Activated naive CD8-positive, alpha-beta T cell treated with anti-CD3 and anti-CD28 coated beads for 36 hours (primary cell): ENCODE measurements around the gene ADAM17. TPM values are rescaled to one million over a fixed set of nuclear protein-coding genes. Genes with fewer than 3 reads are reported as not detected.

ENCODE experiments used
- DNase-seq: peaks from one replicate; pipeline ENCODE4 v3.0.0; 2021
- H3K27ac Mint-ChIP-seq: one replicate; pipeline ENCODE4 v1.8.0; 2022; ENCODE audit warnings: mild to moderate bottlenecking, moderate library complexity, mixed read lengths
- H3K27me3 Mint-ChIP-seq: one replicate; pipeline ENCODE4 v1.8.0; 2022; ENCODE audit warnings: mild to moderate bottlenecking, mixed read lengths
- H3K36me3 Mint-ChIP-seq: one replicate; pipeline ENCODE4 v1.8.0; 2021; ENCODE audit warnings: mild to moderate bottlenecking, mixed read lengths
- H3K4me1 Mint-ChIP-seq: one replicate; pipeline ENCODE4 v1.8.0; 2021; ENCODE audit warnings: mixed read lengths
- H3K4me3 Mint-ChIP-seq: one replicate; pipeline ENCODE4 v1.8.0; 2022; ENCODE audit warnings: mild to moderate bottlenecking, moderate library complexity, mixed read lengths
- H3K9me3 Mint-ChIP-seq: one replicate; pipeline ENCODE4 v1.8.0; 2022; ENCODE audit warnings: mixed read lengths
- total RNA-seq, 2 experiments: library from RNA; stranded (reverse); gene quantifications; one replicate each; pipeline ENCODE4 v1.2.3, GENCODE V29; 2021

Gene ADAM17
- total RNA-seq, 2 experiments from 2014 or later: 13.4 to 14.5 TPM

DNA sequence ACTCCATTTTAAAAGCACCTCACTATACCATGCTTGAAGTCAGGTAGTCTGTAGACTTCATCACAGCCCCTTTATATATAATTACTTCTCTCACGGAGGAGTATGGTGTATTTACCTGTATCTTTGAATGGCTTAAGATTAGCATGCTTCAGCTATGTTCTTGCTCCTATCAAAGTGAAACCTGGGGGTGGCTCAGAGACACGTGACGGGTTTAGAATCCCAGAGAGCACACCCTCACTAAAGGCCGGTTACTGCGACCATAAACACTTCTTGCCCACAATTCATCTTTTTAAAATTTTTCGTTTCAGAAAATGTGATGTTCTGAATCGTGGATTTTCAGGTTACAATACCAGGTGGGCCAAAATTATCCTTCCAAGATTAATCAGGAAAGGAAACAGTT, 77.7 kb downstream of the ADAM17 start:
- no peaks in the 10 kb centered on the region for H3K27me3 Mint-ChIP-seq
- DNase-seq: no peak
- H3K9me3 Mint-ChIP-seq: no peaks in the 10 kb centered on the region
- peaks cover 38% of the 10 kb centered on the region for H3K36me3 Mint-ChIP-seq
- H3K27ac Mint-ChIP-seq: peak overlapping the region; percentile 3
- H3K4me3 Mint-ChIP-seq: no peak overlapping the region
- H3K4me1 Mint-ChIP-seq: peaks cover 46% of the 10 kb centered on the region

GRCh38 chr2:9474361-9475057, 81.1 kb downstream of the ADAM17 start, which contains the start of gene IAH1:
IAH1 (plus strand) TSS chr2:9474551; CDS start chr2:9474567, 16 bp downstream.
- peaks cover 49% of the 10 kb centered on the region for H3K36me3 Mint-ChIP-seq
- peaks cover 42% of the 10 kb centered on the region for H3K4me1 Mint-ChIP-seq
- H3K27me3 Mint-ChIP-seq: no peaks in the 10 kb centered on the region
- H3K9me3 Mint-ChIP-seq: no peaks in the 10 kb centered on the region
- peak within 1 kb of the TSS; percentile 85 for H3K27ac Mint-ChIP-seq
- peak within 1 kb of the TSS; percentile 80 for H3K4me3 Mint-ChIP-seq
- DNase-seq: peak; percentile 68

- Mint-ChIP-seq H3K27me3 (no peaks in the 10 kb centered on the region), H3K36me3 (peaks cover 48% of the 10 kb centered on the region), H3K4me3 (peak overlapping the region; percentile 77)
These were observed 81.7 kb downstream of the ADAM17 start for GRCh38 chr2:9473985-9474360.

GRCh38 chr2:9473308-9473984, 82.2 kb downstream of the ADAM17 start:
- H3K27me3 Mint-ChIP-seq: no peaks in the 10 kb centered on the region
- peaks cover 35% of the 10 kb centered on the region for H3K4me1 Mint-ChIP-seq
- H3K27ac Mint-ChIP-seq: peak overlapping the region; percentile 85
- DNase-seq: peak; percentile 36
- peaks cover 46% of the 10 kb centered on the region for H3K36me3 Mint-ChIP-seq
- no peaks in the 10 kb centered on the region for H3K9me3 Mint-ChIP-seq
- H3K4me3 Mint-ChIP-seq: peak overlapping the region; percentile 77

More at GRCh38 chr2:9473985-9474360, 81.7 kb downstream of the ADAM17 start:
- Mint-ChIP-seq H3K27ac (peak overlapping the region; percentile 85), H3K4me1 (peaks cover 40% of the 10 kb centered on the region), H3K9me3 (no peaks in the 10 kb centered on the region)
- peak; percentile 62 for DNase-seq

DNA sequence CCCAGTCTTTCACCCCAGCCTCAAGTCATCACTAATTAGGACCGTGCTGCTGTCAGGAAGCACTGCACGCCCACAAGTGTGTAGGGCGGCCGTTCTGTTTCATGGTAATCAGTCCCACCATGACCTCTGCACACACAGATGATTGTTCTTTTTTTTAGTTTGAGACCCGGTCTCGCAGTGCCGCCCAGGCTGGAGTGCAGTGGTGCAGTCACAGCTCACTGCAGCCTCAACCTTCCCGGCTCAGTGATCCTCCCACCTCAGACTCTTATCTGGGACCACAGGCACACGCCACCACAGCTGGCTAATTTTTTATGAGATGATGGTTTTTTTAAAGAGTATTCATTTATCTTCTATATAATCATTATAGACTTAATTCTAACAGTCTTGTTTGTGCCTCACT, 83.1 kb downstream of the ADAM17 start:
- no peaks in the 10 kb centered on the region for H3K27me3 Mint-ChIP-seq
- DNase-seq: no peak
- H3K36me3 Mint-ChIP-seq: peaks cover 44% of the 10 kb centered on the region
- H3K9me3 Mint-ChIP-seq: no peaks in the 10 kb centered on the region
- no peak overlapping the region for H3K4me3 Mint-ChIP-seq
- H3K27ac Mint-ChIP-seq: no peak overlapping the region
- peaks cover 28% of the 10 kb centered on the region for H3K4me1 Mint-ChIP-seq

DNA sequence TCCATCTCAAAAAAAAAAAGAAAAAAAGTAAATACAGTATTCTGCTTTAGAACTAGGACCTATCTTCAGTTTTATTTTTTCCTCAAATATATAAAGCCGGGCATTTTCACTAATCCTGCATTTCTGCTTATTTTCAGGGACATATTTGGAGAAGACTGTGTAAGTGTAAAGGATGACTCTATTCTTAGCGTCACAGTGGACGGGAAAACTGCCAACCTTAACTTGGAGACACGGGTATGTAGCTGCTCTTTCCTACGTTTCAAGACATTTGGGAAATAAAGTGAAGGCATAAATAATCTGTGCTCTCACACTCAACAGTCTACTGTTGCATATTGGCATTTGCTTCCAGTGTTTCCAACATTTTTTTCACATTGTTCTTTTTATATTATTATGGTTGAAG, 84.4 kb downstream of the ADAM17 start:
- Mint-ChIP-seq H3K36me3 (peaks cover 35% of the 10 kb centered on the region), H3K27ac (no peak overlapping the region), H3K4me1 (peaks cover 15% of the 10 kb centered on the region), H3K27me3 (no peaks in the 10 kb centered on the region), H3K4me3 (no peak overlapping the region), H3K9me3 (no peaks in the 10 kb centered on the region)
- DNase-seq: no peak

- no peaks in the 10 kb centered on the region for H3K9me3 Mint-ChIP-seq
- no peak overlapping the region for H3K27ac Mint-ChIP-seq
- H3K4me3 Mint-ChIP-seq: no peak overlapping the region
- H3K36me3 Mint-ChIP-seq: peaks cover 24% of the 10 kb centered on the region
- peaks cover 3% of the 10 kb centered on the region for H3K4me1 Mint-ChIP-seq
- no peaks in the 10 kb centered on the region for H3K27me3 Mint-ChIP-seq
- DNase-seq: no peak
These were observed 87.9 kb downstream of the ADAM17 start for GRCh38 chr2:9467687-9468086.

- Mint-ChIP-seq H3K4me1 (peaks cover 3% of the 10 kb centered on the region), H3K4me3 (no peak overlapping the region), H3K9me3 (no peaks in the 10 kb centered on the region), H3K27me3 (no peaks in the 10 kb centered on the region), H3K36me3 (peaks cover 15% of the 10 kb centered on the region), H3K27ac (no peak overlapping the region)
- DNase-seq: no peak
These were observed 89.4 kb downstream of the ADAM17 start for GRCh38 chr2:9466147-9466683.

DNA sequence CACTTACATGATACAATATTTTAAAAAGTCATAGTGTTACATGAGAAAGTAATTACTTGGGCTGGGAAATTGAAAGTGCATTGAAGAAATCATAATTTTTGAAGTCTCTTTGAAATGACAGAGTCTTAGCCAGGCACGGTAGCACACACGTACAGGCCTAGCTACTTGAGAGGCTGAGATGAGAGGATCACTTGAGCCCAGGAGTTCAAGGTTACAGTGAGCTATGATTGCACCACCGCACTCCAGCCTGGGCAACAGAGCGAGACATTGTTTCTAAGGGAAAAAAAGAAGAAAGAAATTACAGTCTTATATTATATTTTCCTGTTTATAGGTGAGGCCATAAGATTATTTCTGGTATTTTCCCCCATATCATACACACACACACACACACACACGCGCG, 90.5 kb downstream of the ADAM17 start:
- H3K27ac Mint-ChIP-seq: no peak overlapping the region
- no peak overlapping the region for H3K4me3 Mint-ChIP-seq
- no peaks in the 10 kb centered on the region for H3K27me3 Mint-ChIP-seq
- no peaks in the 10 kb centered on the region for H3K9me3 Mint-ChIP-seq
- H3K36me3 Mint-ChIP-seq: peaks cover 20% of the 10 kb centered on the region
- H3K4me1 Mint-ChIP-seq: peaks cover 3% of the 10 kb centered on the region
- no peak for DNase-seq

- peaks cover 21% of the 10 kb centered on the region for H3K36me3 Mint-ChIP-seq
- no peak overlapping the region for H3K4me3 Mint-ChIP-seq
- H3K9me3 Mint-ChIP-seq: no peaks in the 10 kb centered on the region
- no peak for DNase-seq
- H3K4me1 Mint-ChIP-seq: peaks cover 3% of the 10 kb centered on the region
- no peaks in the 10 kb centered on the region for H3K27me3 Mint-ChIP-seq
- H3K27ac Mint-ChIP-seq: no peak overlapping the region
These were observed 92.0 kb downstream of the ADAM17 start for GRCh38 chr2:9463698-9464034.

GRCh38 chr2:9462886-9463697, 92.5 kb downstream of the ADAM17 start:
- no peaks in the 10 kb centered on the region for H3K9me3 Mint-ChIP-seq
- no peak overlapping the region for H3K4me3 Mint-ChIP-seq
- peaks cover 21% of the 10 kb centered on the region for H3K36me3 Mint-ChIP-seq
- H3K27ac Mint-ChIP-seq: no peak overlapping the region
- H3K4me1 Mint-ChIP-seq: peaks cover 3% of the 10 kb centered on the region
- no peaks in the 10 kb centered on the region for H3K27me3 Mint-ChIP-seq
- DNase-seq: no peak

- DNase-seq: no peak
- no peak overlapping the region for H3K27ac Mint-ChIP-seq
- peaks cover 21% of the 10 kb centered on the region for H3K36me3 Mint-ChIP-seq
- H3K27me3 Mint-ChIP-seq: no peaks in the 10 kb centered on the region
- H3K9me3 Mint-ChIP-seq: no peaks in the 10 kb centered on the region
- H3K4me1 Mint-ChIP-seq: peaks cover 3% of the 10 kb centered on the region
- no peak overlapping the region for H3K4me3 Mint-ChIP-seq
These were observed 93.3 kb downstream of the ADAM17 start for GRCh38 chr2:9462313-9462712.

DNA sequence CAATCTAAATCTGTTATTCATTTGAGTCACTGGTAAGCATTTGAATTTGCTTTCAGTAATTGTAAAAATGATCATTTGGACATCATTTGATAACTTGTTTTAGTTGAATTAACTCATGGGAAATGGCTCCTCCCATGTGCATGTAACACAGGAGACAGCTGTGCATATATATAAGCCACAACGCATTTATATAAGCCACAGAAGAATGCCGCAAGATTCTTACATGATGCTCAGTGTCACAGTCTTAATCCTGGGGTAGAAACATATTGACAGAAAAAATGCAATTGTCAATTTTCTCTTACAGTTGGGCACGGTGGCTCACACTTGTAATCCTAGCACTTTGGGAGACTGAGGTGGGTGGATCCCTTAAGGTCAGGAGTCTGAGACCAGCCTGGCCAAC, 94.6 kb downstream of the ADAM17 start:
- H3K36me3 Mint-ChIP-seq: peaks cover 17% of the 10 kb centered on the region
- no peak overlapping the region for H3K4me3 Mint-ChIP-seq
- no peak overlapping the region for H3K27ac Mint-ChIP-seq
- H3K9me3 Mint-ChIP-seq: no peaks in the 10 kb centered on the region
- peaks cover 3% of the 10 kb centered on the region for H3K4me1 Mint-ChIP-seq
- no peaks in the 10 kb centered on the region for H3K27me3 Mint-ChIP-seq
- no peak for DNase-seq

GRCh38 chr2:9460441-9461017, 95.1 kb downstream of the ADAM17 start:
- no peak overlapping the region for H3K27ac Mint-ChIP-seq
- H3K36me3 Mint-ChIP-seq: peaks cover 11% of the 10 kb centered on the region
- H3K4me1 Mint-ChIP-seq: peaks cover 3% of the 10 kb centered on the region
- H3K4me3 Mint-ChIP-seq: no peak overlapping the region
- no peaks in the 10 kb centered on the region for H3K9me3 Mint-ChIP-seq
- no peaks in the 10 kb centered on the region for H3K27me3 Mint-ChIP-seq
- no peak for DNase-seq

- no peaks in the 10 kb centered on the region for H3K27me3 Mint-ChIP-seq
- no peak overlapping the region for H3K4me3 Mint-ChIP-seq
- no peaks in the 10 kb centered on the region for H3K4me1 Mint-ChIP-seq
- H3K36me3 Mint-ChIP-seq: peaks cover 15% of the 10 kb centered on the region
- H3K9me3 Mint-ChIP-seq: no peaks in the 10 kb centered on the region
- no peak overlapping the region for H3K27ac Mint-ChIP-seq
- DNase-seq: no peak
These were observed 104.4 kb downstream of the ADAM17 start for GRCh38 chr2:9451231-9451630.
